ENCODE measurements around the gene ANTXRL. TPM values are rescaled to one million over a fixed set of nuclear protein-coding genes. Genes with fewer than 3 reads are reported as not detected.
"Not testable (repeated sequence)": the region's sequence is repeated elsewhere in the genome, so short reads cannot be mapped to it uniquely, and the experiment has no call there.

ANTXRL gene
- total and polyA plus RNA-seq, 10 of the 15 experiments (the other 5 are each of a cell fraction or from before 2014, with no cell fraction given), result not detected

GRCh38 chr10:46311501-46311951, 24.7 kb downstream of the ANTXRL start:
- intact Hi-C loops (cut with micrococcal nuclease; ENCODE audit: unreplicated experiment), result no loop called here
- FAIRE-seq (no peak), ATAC-seq (no peak), DNase-seq (ENCODE audit: low read depth, low spot score) (no peak)
- RAD21 ChIA-PET (ENCODE audit: unreplicated experiment), result no interaction called here
- H3K4me2 ChIP-seq (ENCODE audit: control insufficient read depth, insufficient read depth), result no peak overlapping the region
- no peaks in the 10 kb centered on the region for H3K9me3 ChIP-seq (replicated peaks; ENCODE audit: control insufficient read depth, insufficient read depth, low read length)
- no peak overlapping the region for H3K9ac ChIP-seq (ENCODE audit: control insufficient read depth, insufficient read depth, low read length)
- no peaks in the 10 kb centered on the region for H3K4me1 ChIP-seq (ENCODE audit: control insufficient read depth, insufficient read depth, low read length)
- H3K79me2 ChIP-seq (ENCODE audit: control insufficient read depth, insufficient read depth, low read length), result no peaks in the 10 kb centered on the region
- no peaks in the 10 kb centered on the region for H4K20me1 ChIP-seq (ENCODE audit: control insufficient read depth, insufficient read depth)
- no peak overlapping the region for H2AFZ ChIP-seq (ENCODE audit: control insufficient read depth, low read depth, low read length)
- no peak overlapping the region for H3K4me3 ChIP-seq
- in situ Hi-C loops (cut with MboI), result no loop called here
- TF ChIP-seq NR2C2 (IDR thresholded peaks at IDR 0.05; ENCODE audit: borderline replicate concordance, control insufficient read depth, insufficient read length, low read depth), result no peak
- no peak for TF ChIP-seq SREBF2 (IDR thresholded peaks at IDR 0.05; ENCODE audit: low read length)
- TF ChIP-seq ZZZ3 (IDR thresholded peaks at IDR 0.05; ENCODE audit: control insufficient read depth, insufficient read length, low read depth), result no peak
- TF ChIP-seq TAF1 (IDR thresholded peaks at IDR 0.05; ENCODE audit: borderline replicate concordance, low read depth, low read length), result no peak
- TF ChIP-seq MEF2B (IDR thresholded peaks at IDR 0.05; ENCODE audit: partially characterized antibody, poor library complexity, severe bottlenecking), result no peak
- TF ChIP-seq PKNOX1 (IDR thresholded peaks at IDR 0.05), result no peak
- no peak for TF ChIP-seq HDGF (IDR thresholded peaks at IDR 0.05)
- TF ChIP-seq SMAD5 (IDR thresholded peaks at IDR 0.05; ENCODE audit: low read depth), result no peak
- TF ChIP-seq ZNF384 (IDR thresholded peaks at IDR 0.05; ENCODE audit: borderline replicate concordance, low read depth, low read length), result no peak
- no peak for TF ChIP-seq TCF3 (IDR thresholded peaks at IDR 0.05; ENCODE audit: borderline replicate concordance, insufficient read depth, low read depth, low read length)
- no peak for TF ChIP-seq MYC (IDR thresholded peaks at IDR 0.05; ENCODE audit: insufficient read depth, insufficient read length, insufficient replicate concordance, low read length, severe bottlenecking)
- POLR2A ChIA-PET, result no interaction called here
- SMC1A ChIA-PET (ENCODE audit: uncharacterized antibody, unreplicated experiment), result no interaction called here
- no peak overlapping the region for H3K27ac ChIP-seq (ENCODE audit: control insufficient read depth, insufficient read depth)
- no peaks in the 10 kb centered on the region for H3K36me3 ChIP-seq (ENCODE audit: control insufficient read depth in 2 of 2, insufficient read depth in 2 of 2, low read length in 1 of 2)
- peaks cover 2 to 5% of the 10 kb centered on the region in 2 experiments; a peak in 3 of 4 replicates for H3K27me3 ChIP-seq (replicated peaks in 1 of 2; ENCODE audit: control insufficient read depth in 2 of 2, insufficient read depth in 2 of 2, low read length in 1 of 2)
- CTCF ChIA-PET, result no interaction called here
- WGBS (ENCODE audit: insufficient coverage, insufficient replicate concordance, low lambda C conversion rate, missing lambda C conversion rate), result 19% methylated on average over 7 of the region's 7 CpGs
- BruUV-seq (replicated peaks), result no TSS peak

GRCh38 chr10:46311961-46312431, 25.2 kb downstream of the ANTXRL start:
- H3K4me2 ChIP-seq (ENCODE audit: control insufficient read depth, insufficient read depth); BruUV-seq (replicated peaks); H3K27ac ChIP-seq (ENCODE audit: control insufficient read depth, insufficient read depth); H3K9ac ChIP-seq (ENCODE audit: control insufficient read depth, insufficient read depth, low read length); H3K9me3 ChIP-seq (replicated peaks; ENCODE audit: control insufficient read depth, insufficient read depth, low read length); POLR2A ChIA-PET; DNase-seq (ENCODE audit: low read depth, low spot score); in situ Hi-C loops (cut with MboI); H3K36me3 ChIP-seq (ENCODE audit: control insufficient read depth in 2 of 2, insufficient read depth in 2 of 2, low read length in 1 of 2); CTCF ChIA-PET; SMC1A ChIA-PET (ENCODE audit: uncharacterized antibody, unreplicated experiment); ATAC-seq; RAD21 ChIA-PET (ENCODE audit: unreplicated experiment); H3K4me1 ChIP-seq (ENCODE audit: control insufficient read depth, insufficient read depth, low read length); H3K79me2 ChIP-seq (ENCODE audit: control insufficient read depth, insufficient read depth, low read length); H3K27me3 ChIP-seq (replicated peaks in 1 of 2; ENCODE audit: control insufficient read depth in 2 of 2, insufficient read depth in 2 of 2, low read length in 1 of 2); FAIRE-seq; H3K4me3 ChIP-seq; H2AFZ ChIP-seq (ENCODE audit: control insufficient read depth, low read depth, low read length); H4K20me1 ChIP-seq (ENCODE audit: control insufficient read depth, insufficient read depth); intact Hi-C loops (cut with micrococcal nuclease; ENCODE audit: unreplicated experiment): not testable (repeated sequence)
- 14% methylated on average over 8 of the region's 9 CpGs for WGBS (ENCODE audit: insufficient coverage, insufficient replicate concordance, low lambda C conversion rate, missing lambda C conversion rate)
